Skeletal muscle satellite cell (primary cell): ENCODE measurements around the gene SPEF2.

Experiments used
- H3K27me3 ChIP-seq: 2 replicates; pipeline ENCODE4 v1.7.0; 2013; ENCODE audit warnings: low read length; ENCODE audit not compliant: control insufficient read depth, insufficient read depth
- H3K36me3 ChIP-seq: 2 replicates; pipeline ENCODE4 v1.7.0; 2013; ENCODE audit warnings: mild to moderate bottlenecking, control low read depth, low read length; ENCODE audit not compliant: insufficient read depth
- H3K4me1 ChIP-seq: 2 replicates; pipeline ENCODE4 v1.7.0; 2013; ENCODE audit warnings: low read length; ENCODE audit not compliant: control insufficient read depth, insufficient read depth
- H3K4me2 ChIP-seq: 2 replicates; pipeline ENCODE4 v1.7.0; 2013; ENCODE audit warnings: mild to moderate bottlenecking, low read length
- H3K4me3 ChIP-seq: 2 replicates; pipeline ENCODE4 v1.7.0; 2013; ENCODE audit warnings: low read length
- H3K9ac ChIP-seq: 2 replicates; pipeline ENCODE4 v1.7.0; 2013; ENCODE audit warnings: mild to moderate bottlenecking, low read depth, low read length, moderate library complexity
- H3K9me3 ChIP-seq: replicated peaks from 2 replicates; pipeline ENCODE4 v1.7.0; 2013; ENCODE audit warnings: mild to moderate bottlenecking, control low read depth, low read length

SPEF2 gene

DNA sequence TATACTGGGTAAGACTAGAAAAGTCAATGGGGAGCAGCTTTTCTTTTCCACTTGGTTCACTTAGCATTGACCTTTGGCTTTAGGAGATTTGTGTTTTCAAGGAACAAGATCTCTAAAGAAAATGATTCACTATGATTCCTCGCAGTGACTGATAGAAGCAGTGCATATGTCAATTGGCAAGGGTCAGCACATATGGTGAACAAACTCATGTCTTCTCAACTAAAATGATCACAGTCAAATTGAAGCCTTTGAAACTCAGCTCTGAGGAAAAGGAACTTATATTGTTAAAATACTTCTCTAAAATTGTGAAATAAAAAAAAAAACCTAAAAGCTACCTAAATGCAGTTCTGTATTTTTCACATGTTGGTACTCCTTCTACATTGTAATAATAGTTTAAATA, 195.9 kb downstream of the SPEF2 start:
- Histone ChIP-seq H3K4me2 (no peak overlapping the region), H3K4me3 (no peak overlapping the region), H3K27me3 (no peaks in the 10 kb centered on the region), H3K9ac (no peak overlapping the region), H3K4me1 (no peaks in the 10 kb centered on the region), H3K9me3 (no peaks in the 10 kb centered on the region), H3K36me3 (no peaks in the 10 kb centered on the region)

DNA sequence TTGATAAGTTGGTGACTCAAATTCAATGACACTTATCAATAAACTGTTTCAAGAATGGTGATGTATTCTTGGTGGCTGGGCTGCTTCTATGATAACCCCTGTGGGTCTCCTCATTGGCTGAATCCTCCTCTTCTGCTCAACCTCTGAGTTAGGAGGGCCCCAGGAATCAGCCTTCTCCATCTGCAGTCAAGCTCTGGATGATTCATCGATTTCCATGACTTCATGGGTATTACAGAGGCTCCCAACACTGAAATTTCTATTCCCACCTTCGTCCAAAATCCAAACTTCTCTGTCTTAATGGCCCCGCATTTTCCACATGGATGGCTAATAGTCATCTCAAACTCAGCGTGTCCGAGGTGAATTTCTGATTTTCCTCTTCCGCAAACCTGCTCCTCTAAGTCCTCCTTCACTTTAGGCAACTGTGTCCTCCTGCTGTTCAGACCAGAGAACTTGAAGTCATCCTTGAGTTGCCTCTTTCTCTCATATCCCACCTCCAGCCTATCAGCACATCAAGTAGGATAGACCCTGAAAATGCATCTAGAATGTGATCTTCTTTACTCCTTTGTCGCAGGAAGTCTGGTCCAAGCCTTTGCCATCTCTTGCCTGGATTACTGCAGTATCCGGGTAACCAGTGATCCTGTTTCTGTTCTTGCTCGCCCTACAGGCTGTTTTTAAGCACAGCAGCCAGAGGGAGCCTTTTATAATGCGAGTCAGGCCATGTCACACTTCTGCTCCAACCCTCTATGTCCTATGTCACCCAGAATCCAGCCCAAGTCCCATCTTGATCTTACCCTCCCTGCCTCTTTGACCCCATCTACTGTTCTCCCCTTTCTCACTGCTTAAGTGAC, 197.7 kb downstream of the SPEF2 start:
- H3K4me1 ChIP-seq, result no peaks in the 10 kb centered on the region
- no peaks in the 10 kb centered on the region for H3K27me3 ChIP-seq

DNA sequence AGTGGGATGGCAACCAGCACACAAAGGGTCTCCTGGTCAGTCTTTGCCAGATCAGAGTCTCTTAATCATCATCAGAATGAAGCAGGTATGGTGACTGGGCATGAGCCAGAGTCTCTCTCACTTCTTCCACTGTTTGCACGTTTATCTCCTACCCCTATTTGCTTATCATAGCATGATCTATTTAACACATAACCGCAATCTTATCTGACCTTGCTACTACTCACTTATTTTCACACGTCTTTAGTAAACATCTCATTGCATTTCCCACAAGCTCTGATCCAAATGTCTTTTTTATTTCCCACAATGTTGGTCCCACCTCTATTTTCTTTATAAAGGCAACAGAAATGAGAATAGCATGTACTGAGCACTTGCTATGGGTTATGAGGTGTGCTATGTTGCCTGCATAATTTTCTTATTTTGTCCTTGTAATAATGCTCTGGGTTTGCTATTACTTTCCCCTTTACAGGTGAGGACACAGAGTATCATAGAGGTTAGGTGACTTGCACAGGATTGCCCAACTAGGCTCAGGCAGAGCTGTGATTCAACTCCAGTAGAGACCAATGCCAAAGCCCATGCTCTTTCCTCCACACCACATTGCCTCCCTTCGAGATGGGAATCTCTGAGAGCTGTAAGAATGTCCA, 199.3 kb downstream of the SPEF2 start:
- Histone ChIP-seq H3K9ac (no peak overlapping the region), H3K4me2 (no peak overlapping the region), H3K27me3 (no peaks in the 10 kb centered on the region), H3K4me1 (no peaks in the 10 kb centered on the region), H3K9me3 (no peaks in the 10 kb centered on the region), H3K4me3 (no peak overlapping the region), H3K36me3 (no peaks in the 10 kb centered on the region)

More for the DNA sequence above, 197.7 kb downstream of the SPEF2 start:
- Histone ChIP-seq H3K9me3 (no peaks in the 10 kb centered on the region), H3K36me3 (no peaks in the 10 kb centered on the region), H3K4me3 (no peak overlapping the region), H3K9ac (no peak overlapping the region), H3K4me2 (no peak overlapping the region)

- H3K36me3 ChIP-seq, result no peaks in the 10 kb centered on the region
- H3K4me1 ChIP-seq, result no peaks in the 10 kb centered on the region
Observed at GRCh38 chr5:35819026-35819425, 201.4 kb downstream of the SPEF2 start.

GRCh38 chr5:35819668-35820067, 202.0 kb downstream of the SPEF2 start:
- no peaks in the 10 kb centered on the region for H3K4me1 ChIP-seq

More at GRCh38 chr5:35819026-35819425, 201.4 kb downstream of the SPEF2 start:
- H3K4me2 ChIP-seq, result no peak overlapping the region
- no peak overlapping the region for H3K9ac ChIP-seq
- no peak overlapping the region for H3K4me3 ChIP-seq
- H3K9me3 ChIP-seq, result no peaks in the 10 kb centered on the region
- no peaks in the 10 kb centered on the region for H3K27me3 ChIP-seq

GRCh38 chr5:35820735-35821134, 203.1 kb downstream of the SPEF2 start:
- no peak overlapping the region for H3K9ac ChIP-seq
- H3K9me3 ChIP-seq, result no peaks in the 10 kb centered on the region
- no peaks in the 10 kb centered on the region for H3K36me3 ChIP-seq
- H3K27me3 ChIP-seq, result no peaks in the 10 kb centered on the region
- H3K4me3 ChIP-seq, result no peak overlapping the region
- no peaks in the 10 kb centered on the region for H3K4me1 ChIP-seq
- no peak overlapping the region for H3K4me2 ChIP-seq

More at GRCh38 chr5:35819668-35820067, 202.0 kb downstream of the SPEF2 start:
- Histone ChIP-seq H3K9me3 (no peaks in the 10 kb centered on the region), H3K27me3 (no peaks in the 10 kb centered on the region), H3K4me3 (no peak overlapping the region), H3K4me2 (no peak overlapping the region), H3K36me3 (no peaks in the 10 kb centered on the region), H3K9ac (no peak overlapping the region)

DNA sequence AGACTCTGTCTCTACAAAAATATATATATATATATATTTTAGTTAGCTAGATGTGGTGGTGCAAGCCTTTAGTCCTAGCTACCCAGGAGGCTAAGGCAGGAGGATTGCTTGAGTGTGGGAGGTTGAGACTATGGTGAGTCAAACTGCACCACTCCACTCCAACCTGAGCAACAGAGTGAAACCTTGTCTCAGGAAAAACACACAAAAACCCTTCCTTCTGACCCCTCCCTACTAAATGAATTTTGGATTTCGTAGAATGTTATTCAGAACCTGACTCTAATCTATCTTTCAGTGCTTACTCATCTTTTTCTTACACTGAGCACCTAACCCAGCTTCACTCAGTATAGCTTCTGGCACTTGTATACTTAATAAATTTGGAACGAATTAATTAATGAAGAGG, 203.8 kb downstream of the SPEF2 start:
- no peak overlapping the region for H3K9ac ChIP-seq
- no peaks in the 10 kb centered on the region for H3K4me1 ChIP-seq

DNA sequence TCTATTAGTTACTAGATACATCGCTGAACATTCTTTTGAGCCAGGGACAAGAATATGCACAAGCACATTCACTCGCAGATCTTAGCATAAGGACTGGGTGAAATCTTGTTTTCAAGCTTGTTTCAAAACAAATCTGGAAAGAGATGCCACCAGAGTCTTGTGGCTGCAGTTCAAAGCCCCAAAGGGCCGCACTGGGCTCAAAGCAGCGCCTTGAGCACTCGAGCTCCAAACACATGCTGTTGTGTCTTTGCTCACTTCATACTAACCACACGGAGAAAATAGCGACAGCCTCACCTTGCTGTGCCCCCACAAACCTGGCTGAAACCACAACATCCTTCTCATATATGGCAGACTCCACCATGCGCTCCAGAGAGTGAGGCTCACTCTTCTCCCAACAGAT, 204.8 kb downstream of the SPEF2 start:
- no peak overlapping the region for H3K9ac ChIP-seq
- no peaks in the 10 kb centered on the region for H3K36me3 ChIP-seq
- peaks cover 6% of the 10 kb centered on the region for H3K27me3 ChIP-seq
- H3K9me3 ChIP-seq, result no peaks in the 10 kb centered on the region
- no peaks in the 10 kb centered on the region for H3K4me1 ChIP-seq
- H3K4me3 ChIP-seq, result no peak overlapping the region
- no peak overlapping the region for H3K4me2 ChIP-seq

More for the DNA sequence above, 203.8 kb downstream of the SPEF2 start:
- H3K9me3 ChIP-seq, result no peaks in the 10 kb centered on the region
- no peak overlapping the region for H3K4me2 ChIP-seq
- H3K36me3 ChIP-seq, result no peaks in the 10 kb centered on the region
- no peak overlapping the region for H3K4me3 ChIP-seq
- peaks cover 4% of the 10 kb centered on the region for H3K27me3 ChIP-seq

DNA sequence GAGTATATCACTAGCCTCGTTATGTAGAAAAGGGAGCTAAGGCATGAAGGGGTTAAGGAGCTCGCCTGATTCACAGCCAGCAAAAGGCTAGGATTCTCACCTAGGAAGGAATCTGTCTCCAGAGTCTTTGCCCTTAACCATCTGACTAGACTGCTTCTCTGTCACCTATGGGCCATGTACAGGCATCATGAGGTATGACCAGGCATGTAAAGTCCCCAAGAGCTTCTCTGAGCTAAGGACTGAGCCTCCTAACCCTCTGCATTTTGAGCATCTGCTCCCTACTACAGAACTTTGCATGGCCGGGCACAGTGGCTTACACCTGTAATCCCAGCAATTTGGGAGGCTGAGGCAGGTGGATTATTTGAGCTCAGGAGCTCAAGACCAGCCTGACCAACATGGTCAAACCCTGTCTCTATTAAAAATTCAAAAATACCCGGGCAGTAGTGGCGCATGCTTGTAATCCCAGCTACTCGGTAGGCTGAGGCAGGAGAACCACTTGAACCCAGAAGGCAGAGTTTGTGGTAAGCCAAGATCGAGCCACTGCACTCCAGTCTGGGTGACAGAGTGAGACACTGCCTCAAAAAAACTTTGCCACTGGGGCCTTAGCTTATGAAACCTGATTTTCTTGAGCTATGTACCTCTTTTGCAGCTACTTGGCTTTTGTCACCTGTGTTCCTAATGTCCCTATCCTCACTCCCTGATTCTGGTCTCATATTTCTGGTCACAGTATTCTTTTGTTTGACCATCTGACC, 205.9 kb downstream of the SPEF2 start:
- no peak overlapping the region for H3K4me3 ChIP-seq
- H3K4me1 ChIP-seq, result no peaks in the 10 kb centered on the region
- H3K36me3 ChIP-seq, result no peaks in the 10 kb centered on the region
- no peaks in the 10 kb centered on the region for H3K9me3 ChIP-seq
- no peak overlapping the region for H3K9ac ChIP-seq
- no peak overlapping the region for H3K4me2 ChIP-seq
- H3K27me3 ChIP-seq, result peaks cover 6% of the 10 kb centered on the region

- Histone ChIP-seq H3K4me2 (no peak overlapping the region), H3K9ac (no peak overlapping the region), H3K36me3 (no peaks in the 10 kb centered on the region), H3K4me3 (no peak overlapping the region), H3K9me3 (no peaks in the 10 kb centered on the region), H3K4me1 (no peaks in the 10 kb centered on the region), H3K27me3 (peaks cover 6% of the 10 kb centered on the region)
Observed at GRCh38 chr5:35826056-35826455, 208.4 kb downstream of the SPEF2 start.

DNA sequence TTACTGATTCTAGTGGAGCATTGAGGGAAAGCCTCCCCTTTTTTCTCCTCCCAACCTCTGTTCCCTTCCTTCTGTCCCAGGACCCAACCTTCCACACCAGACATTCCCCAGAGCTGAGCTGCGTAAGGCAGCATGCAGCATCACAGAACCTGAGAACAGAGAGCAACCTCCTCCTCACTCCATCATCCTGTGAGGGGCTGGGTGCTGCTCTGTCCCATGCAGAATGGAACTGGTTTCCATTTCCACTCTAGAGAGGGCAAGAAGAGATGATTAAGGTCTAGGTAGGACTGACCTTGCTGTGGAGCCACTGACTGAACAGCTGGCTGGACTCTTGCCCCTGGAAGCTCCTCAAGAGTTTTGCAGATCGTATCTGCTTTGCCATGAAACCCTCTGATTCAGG, 208.9 kb downstream of the SPEF2 start:
- no peak overlapping the region for H3K4me2 ChIP-seq
- no peaks in the 10 kb centered on the region for H3K4me1 ChIP-seq
- no peak overlapping the region for H3K9ac ChIP-seq
- peaks cover 6% of the 10 kb centered on the region for H3K27me3 ChIP-seq
- H3K9me3 ChIP-seq, result no peaks in the 10 kb centered on the region
- no peak overlapping the region for H3K4me3 ChIP-seq
- H3K36me3 ChIP-seq, result no peaks in the 10 kb centered on the region
